Cardiac septum (tissue), 1 donor: ENCODE measurements around the gene C16orf74. TPM values are rescaled to one million over a fixed set of nuclear protein-coding genes. Genes with fewer than 3 reads are reported as not detected.

ENCODE experiments used
- DNase-seq: peaks from one replicate; pipeline ENCODE4 v3.0.0-alpha.2; 2020; ENCODE audit warnings: low spot score
- intact Hi-C: fragments of 100-400 bp; cut with DNase I; formaldehyde crosslinking; loops from one replicate; pipeline ENCODE4 v1.14.0; 2022
- total RNA-seq: library from RNA; stranded (reverse); fragmentation: NEBNext Ultra II Directional; extraction: Animal tissue kit (Norgen Biotek cat#: 25700); gene quantifications from one replicate; pipeline ENCODE4 v1.2.1, GENCODE V29; 2021
- donor health status: DM: no; HTN: no; CAD: no.

C16orf74 gene
- total RNA-seq, 1 donor from 2014 or later, result 0.51 TPM

DNA sequence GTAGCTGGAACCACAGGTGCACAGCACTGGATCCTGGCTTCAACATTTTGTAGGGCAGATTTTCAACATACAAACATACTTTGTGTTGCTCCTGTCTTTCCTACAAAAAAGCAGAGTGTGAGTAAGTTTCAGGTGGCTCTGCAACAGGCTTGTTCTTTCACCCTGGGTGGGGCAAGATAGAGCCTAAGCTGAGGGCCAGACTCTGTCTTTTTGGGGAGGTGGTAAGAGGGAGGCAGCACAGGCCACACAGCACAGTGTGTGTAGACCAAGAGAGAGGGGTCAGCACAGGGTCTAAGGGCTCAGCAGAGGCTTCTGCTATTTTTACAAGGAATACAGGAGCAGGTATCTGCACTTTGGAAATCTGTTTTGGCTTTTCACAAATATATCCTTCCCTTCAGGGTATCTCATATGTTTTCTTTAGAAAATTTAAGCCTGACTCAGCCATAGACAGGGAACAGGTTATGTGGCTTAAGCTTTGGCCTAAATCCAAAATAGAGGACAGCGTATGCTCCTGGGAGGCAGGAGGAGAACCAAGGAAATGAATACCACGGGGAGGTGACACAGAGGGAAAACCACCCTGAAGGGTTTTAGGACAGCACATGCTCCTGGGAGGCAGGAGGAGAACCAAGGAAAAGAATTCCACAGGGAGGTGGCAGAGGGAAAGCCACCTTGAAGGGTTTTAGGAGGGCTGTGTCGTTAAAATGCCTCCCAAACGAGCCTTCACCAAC lies 26.9 kb upstream of the C16orf74 start:
- intact Hi-C loops, result no loop called here
- DNase-seq, result no peak

DNA sequence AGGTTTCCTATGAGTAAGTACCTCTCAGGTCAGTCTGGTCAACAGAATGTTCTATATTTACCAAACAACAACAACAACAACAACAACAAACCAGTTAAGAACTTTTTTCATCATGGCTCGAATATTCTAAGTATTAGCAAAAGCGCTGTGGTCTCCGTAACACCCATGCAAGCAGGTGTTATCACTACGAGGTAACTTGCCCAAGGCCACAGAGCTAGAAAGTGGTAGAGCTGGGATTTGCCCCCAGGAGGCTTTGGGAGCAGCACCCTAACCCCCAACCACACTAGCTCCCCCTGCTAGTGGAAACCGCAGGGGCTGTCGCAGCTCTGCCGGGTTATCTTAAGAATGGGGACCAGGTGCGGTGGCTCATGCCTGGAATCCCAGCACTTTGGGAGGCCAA lies 23.9 kb upstream of the C16orf74 start:
- intact Hi-C loops, result no loop called here
- no peak for DNase-seq

DNA sequence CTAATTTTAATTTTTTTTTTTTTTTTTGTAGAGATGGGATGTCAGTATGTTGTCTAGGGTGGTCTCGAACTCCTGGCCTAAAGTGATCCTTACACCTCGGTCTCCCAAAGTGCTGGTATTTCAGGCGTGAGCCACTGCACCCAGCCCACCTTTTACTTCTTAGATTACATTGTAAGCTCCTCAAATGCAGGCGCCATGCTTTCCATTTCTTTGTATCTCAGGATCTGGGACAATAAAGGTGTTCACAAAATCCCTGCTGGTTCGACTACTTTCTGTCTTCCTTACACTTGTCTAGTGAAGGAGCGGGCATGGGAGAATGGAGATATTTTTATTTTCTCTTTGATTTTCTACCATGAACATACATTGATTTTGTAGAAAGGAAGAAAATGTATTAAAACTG lies 23.2 kb upstream of the C16orf74 start:
- no peak for DNase-seq
- intact Hi-C loops, result no loop called here

DNA sequence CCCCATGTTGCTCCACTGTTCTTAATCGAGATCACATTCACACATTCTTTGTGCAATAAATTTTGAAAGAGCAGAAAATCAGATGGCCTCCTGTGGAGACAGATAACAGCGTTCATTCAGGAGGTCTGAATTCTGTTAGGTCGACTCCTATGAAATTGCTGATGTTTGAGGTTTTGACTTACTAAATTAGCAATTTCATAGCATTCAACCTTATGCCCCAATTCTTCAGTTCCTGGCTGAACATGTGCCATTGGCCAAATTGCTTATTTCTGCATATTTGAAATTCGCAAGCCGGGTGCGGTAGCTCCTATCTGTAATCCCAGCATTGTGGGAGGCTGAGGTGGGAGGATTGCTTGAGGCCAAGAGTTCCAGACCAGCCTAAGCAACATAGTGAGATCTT lies 22.1 kb upstream of the C16orf74 start:
- no peak for DNase-seq
- intact Hi-C loops, result no loop called here

DNA sequence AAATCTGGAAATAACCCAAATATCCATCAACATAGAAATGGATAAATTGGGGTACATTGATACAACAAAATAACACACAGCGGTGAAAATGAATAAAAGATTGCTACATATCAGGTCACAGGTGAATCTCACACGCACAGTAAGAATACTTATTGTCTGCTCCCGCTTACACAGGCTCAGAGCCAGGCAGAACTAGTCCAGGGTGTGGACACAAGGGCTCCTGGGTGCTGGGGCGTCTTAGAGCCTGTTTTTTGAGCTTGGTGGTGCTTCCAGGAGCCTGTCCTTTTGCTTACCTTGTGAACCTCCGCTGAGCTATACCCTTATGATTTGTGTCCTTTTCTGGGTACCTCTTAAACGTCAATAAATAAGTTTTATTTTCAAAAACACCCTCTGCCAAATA lies 19.8 kb upstream of the C16orf74 start:
- intact Hi-C loops, result no loop called here
- no peak for DNase-seq

DNA sequence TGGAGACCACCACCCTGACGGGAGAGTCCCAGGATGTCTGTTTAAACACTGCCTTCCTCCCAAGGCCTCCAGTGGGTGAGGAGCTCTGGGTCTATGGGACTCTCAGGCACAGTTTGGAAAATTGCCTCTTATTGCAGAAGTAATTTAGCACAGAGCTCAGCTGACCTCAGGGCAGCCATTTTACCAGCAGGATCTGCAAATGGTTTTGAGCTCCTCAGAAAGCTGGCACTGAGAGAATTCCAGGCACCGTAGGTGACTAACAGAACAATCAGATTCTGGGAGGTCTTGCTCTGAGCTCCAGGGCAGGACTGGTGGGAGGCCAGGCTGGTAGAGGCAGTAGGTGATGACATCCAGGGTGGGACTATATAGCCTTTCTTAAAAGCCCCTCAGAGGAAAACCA lies 17.3 kb upstream of the C16orf74 start:
- intact Hi-C loops, result no loop called here
- DNase-seq, result no peak

DNA sequence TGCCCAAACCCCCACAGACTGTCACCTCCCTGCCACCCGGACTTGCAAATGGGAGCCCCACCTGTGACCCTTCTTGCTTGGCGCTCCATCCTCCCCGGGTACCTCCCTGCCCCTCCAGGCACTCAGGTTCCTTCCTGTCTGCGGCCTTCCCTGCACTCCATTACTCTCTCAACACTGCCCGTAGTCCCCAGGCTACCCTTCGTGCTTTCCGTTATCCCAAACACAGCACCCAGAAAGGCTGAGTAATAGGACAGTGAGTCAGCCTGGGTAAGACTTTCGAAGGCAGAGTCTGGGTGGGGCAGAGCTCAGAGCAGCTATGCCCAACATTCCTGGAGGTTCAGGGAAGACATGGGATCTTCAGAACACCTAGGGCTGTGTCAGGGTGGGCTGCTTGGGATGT lies 16.6 kb upstream of the C16orf74 start:
- no peak for DNase-seq
- intact Hi-C loops, result no loop called here

DNA sequence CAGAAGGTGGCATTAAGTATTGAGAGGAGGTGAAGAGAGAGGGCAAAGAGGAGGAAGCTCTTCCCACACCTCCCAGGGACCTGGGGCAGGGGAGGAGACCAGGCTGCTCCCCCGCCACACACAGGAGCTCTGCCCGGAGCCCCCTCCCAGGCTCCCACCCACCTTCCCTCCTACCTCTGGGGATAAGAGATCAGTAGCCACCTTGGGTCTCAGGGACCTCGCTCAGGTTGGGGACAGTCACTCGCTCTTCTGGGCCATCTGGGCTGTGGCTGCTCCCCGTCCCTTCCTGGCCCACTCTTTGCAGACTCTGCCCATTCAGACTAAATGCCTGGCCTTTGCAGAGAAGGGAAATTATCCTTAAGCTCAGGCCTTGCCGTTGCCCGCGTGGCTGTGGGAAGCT lies 14.9 kb upstream of the C16orf74 start:
- DNase-seq, result no peak
- intact Hi-C loops, result no loop called here

DNA sequence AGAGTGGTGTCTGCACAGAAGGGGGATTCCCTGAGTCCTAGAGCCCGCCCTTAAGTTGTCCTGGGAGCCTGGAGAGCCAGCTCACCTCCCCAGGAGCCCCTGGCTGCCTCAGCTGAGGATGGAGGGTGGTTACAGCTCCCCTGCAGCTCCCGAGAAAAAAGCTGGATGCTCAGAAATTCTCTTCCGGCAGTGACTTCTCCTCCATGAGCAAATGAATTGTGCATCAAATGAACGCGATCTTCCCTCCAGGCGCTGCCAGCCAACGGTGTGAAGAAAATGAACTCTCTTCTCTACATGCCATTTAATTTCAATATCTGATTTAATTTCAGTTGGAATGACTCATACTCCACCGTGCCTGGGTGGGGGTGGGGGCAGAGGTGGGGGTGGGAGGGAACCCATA lies 14.3 kb upstream of the C16orf74 start:
- DNase-seq, result no peak
- intact Hi-C loops, result no loop called here

DNA sequence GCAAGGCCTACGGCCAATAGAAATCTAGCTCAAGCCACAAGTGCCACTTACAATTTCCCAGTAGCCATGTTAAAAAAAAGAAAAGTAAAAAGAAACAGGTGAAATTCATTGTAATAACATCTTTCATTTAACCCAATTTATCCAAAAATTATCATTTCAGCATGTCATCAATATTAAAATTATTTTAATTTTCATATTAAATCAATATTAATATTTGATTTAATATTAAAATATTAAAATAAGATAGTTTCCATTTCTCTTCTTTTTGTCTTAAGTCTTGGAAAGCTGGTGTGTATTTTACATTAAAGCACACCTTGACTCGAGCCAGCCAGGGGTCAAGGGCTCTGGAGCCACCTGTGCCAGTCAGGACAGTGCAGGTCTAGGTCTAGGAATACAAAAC lies 12.7 kb upstream of the C16orf74 start:
- intact Hi-C loops, result no loop called here
- no peak for DNase-seq

DNA sequence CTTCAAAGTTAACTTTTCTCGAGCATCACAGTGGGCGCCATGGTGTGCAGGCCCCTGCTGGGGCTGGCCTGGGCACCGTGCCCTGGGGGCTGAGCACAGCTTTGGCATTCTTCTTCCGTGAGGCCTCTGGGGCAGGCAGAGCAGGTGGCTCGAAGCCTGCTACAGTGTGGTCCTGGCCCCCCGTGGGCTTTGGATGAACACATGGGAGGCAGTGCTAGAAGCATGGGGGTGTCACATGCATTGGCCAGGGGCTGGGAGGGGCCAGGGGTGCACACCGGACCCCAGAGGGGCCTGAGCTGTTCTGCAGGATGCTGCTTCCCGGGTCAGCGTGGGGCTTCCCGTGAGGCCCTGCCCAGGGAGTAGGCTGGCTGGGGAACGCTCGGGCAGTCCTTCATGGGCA lies 12.1 kb upstream of the C16orf74 start:
- intact Hi-C loops, result no loop called here
- DNase-seq, result no peak

DNA sequence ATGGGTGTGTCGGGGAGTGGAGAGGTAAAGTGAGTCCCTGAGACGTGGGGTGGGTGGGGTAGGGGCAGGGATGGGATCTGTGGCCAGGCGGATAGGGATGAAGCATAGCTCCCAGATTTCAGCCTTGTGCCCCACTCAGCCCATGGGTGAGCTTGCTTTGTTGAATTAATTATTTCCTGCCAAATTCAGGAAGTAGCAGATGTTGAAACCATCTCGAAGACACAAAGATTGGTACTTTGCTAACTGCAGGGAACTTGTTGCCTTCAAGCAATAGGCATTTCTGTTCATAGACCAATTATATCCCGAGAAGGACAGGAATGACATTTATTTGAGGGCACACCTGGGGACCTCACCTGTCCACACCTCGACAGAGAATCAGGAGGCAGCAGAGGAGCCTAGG lies 11.0 kb upstream of the C16orf74 start:
- intact Hi-C loops, result no loop called here
- DNase-seq, result no peak

DNA sequence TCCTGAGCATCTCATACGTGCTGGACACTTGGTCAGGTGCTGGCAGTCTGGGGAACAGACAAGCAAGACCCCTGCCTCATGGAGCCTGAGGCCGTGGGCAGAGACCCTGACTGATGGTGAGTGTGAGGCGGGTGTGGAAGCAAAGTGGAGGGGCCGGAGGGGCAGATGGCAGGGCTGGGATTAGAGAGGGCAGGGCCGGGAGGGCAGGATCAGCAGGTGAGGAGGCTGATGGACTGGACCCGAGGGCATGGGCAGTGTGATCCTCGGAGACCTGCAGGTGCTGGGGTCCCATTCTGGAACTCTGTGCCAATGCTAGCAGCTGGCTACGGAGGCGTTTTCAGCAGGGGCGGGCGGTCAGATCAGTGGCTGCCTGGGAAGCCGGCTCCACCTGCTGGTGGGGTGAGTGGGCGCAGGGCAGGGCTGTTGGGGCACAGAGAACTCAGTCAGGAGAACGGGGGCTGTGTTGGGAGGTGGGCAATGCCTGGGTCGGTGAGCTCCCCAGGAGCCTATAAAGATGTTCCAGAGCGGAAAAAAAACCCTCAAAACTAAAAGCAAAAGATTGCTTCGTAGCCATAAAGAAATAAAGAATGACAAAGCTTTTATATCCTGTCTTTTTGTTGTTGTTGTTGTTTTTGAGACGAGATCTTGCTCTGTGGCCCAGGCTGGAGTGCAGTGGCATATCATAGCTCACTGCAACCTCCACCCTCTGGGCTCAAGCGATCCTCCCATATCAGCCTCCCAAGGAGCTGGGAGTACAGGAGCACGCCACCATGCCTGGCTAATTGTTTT lies 8.9 kb upstream of the C16orf74 start:
- intact Hi-C loops, result no loop called here
- peak; percentile 89 for DNase-seq

DNA sequence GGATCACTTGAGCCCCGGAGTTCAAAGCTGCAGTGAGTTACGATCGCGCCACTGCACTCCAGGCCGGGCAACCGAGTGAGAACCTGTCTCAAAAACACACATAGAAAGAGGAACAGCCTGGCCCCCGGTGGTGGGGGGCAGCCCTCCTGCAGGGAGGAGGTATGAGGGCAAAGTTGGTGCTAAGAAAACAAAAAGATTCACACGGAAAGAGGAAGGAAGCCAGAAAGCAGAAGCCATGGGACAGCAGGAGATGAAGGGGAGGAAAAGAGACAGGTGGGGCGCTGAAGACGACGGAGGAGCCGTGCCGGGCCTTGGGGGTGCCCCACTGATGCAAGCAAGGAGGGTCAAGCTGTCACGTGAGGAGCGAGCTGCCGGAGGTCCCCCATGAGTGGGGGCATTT lies 8.2 kb upstream of the C16orf74 start:
- no peak for DNase-seq
- intact Hi-C loops, result no loop called here

DNA sequence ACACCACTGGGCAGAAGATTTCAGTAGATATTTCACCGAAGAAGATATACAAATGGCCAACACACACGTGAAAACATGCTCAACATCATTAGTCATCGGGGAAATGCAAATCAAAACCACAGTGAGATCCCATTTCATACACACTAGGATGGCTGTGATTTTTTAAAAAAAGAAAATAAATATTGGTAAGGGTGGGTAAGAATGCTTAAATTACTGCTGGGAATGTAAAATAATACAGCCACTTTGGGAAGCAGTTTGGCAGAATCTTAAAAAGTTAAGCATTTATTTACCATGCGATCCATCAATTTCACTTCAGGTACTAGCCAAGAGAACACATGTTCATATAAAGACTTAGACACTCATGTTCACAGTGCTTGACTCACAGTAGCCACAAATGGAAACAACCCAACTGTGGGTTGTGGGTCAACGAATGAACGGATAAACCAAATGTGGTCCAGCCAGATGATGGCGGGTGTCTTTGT lies 6.5 kb upstream of the C16orf74 start:
- intact Hi-C loops, result no loop called here
- no peak for DNase-seq

DNA sequence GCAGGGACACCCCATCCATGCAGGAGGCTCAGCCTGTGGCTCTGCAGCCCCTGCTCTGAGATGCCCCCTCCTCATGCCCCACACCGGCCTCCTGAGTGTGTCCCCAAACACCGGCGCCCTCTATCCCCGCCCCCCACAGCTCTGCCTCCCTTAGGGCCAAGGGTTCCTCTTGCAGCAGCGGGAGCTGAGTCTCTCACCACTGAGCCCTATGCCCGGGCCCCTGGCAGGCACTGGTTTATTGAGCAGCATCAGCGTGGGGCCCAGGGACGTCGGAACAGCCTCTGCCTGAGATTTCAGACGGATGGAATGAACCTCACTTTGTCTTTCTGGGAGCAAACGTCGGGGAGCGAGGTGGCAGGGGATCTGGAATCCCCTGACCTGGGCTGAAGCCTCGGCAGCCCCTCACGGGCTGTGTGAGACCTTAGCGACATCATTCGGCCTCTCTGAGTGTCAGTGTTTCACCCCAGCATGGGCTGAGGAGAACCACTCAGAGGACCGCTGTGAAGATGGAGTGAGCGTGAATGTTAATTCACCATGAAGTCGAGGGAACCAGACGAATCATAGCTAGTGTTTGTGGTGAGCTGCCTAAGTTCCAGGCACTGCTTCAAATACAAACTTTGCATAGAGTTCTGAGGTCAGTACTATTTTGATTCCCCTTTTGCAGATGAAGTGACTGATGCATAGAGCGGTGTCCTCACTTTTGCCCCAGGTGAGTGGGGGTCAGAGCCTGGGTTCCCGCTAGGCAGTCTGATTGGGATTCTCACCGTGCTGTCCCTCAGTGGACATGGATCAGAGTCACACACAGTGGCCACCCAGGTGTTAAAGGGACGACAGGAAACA lies 5.3 kb upstream of the C16orf74 start:
- intact Hi-C loops, result no loop called here
- DNase-seq, result no peak

DNA sequence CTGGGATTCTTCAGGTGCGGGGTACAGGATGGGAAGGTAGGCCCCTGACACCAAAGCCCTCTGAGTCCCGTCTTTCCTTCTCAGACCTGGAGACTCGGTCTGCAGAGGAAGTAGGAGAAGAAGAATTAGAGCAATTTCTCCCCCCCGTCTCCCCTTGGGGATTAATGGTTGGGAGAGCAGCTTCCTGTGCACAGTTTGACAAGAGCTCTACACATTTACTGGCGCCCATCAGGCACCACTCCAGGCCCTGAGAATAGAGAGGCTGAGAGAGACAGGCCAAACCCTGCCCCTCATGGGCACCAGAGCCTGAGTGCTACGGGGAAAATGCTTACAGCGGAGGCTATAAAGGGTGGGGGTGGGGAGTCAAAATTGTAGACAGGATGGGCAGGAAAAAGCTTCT lies 3.5 kb upstream of the C16orf74 start:
- DNase-seq, result no peak
- intact Hi-C loops, result no loop called here

DNA sequence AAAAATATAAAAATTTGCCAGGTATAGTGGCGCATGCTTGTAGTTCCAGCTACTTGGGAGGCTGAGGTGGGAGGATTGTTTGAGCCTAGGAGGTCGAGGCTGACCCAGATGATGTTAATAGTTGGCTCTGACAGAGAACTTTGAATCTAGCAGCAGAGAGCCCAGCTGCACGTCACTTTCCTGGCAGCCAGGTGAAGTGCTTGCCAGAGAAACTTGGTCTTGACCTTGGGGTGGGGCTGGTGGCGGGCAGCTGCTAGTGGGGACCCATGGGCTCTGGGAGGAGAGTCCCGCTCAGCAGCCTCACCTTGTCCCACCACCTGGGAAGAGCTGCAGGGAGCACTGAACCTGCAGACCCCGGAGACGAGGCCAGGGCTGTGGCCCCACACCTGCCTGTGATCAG lies 3.1 kb upstream of the C16orf74 start:
- intact Hi-C loops, result no loop called here
- no peak for DNase-seq

DNA sequence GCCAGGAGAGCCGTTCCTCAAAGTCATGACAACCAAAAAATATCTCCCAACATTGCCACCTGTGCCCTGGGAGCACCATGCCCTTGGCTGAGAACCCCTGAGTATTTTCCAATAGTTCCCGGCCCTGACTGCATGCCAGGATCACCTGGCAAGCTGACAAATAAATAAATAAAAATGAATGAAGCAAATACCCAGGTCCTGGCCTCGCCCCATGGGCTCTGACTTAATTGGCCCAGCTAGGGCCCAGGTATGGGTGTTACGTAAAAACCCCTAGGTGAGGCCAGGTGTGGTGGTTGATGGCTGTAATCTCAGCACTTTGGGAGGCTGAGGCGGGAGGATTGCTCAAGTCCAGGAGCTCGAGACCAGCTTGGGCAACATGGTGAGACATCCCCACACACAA lies 2.7 kb upstream of the C16orf74 start:
- intact Hi-C loops, result no loop called here
- no peak for DNase-seq
